GM12878 (cell line): Measurements from ENCODE around the gene ABL1. TPM values are rescaled to one million over a fixed set of nuclear protein-coding genes. Genes with fewer than 3 reads are reported as not detected.

ENCODE experiments used
- ATAC-seq: fragments of 200-7000 bp; cut with Tn5 transposase; 3 replicates; pipeline ENCODE4 v1.9.1; 2020; ENCODE audit warnings: mild to moderate bottlenecking, moderate library complexity
- BruUV-seq: library from RNA; stranded (reverse); fragments of 400-500 nt; replicated peaks from 2 replicates; lab custom pipeline; 2021; lab: Mats Ljungman, UMichigan
- CTCF ChIA-PET: fragments of 300-600 bp; sonication (Branson Sonifier 250); formaldehyde crosslinking; extraction: SDS; loops from one replicate; lab custom pipeline; 2021; ENCODE audit warnings: inconsistent platforms; lab: Yijun Ruan, JAX
- POLR2A ChIA-PET: fragments of 350-600 bp; formaldehyde crosslinking; extraction: SDS; loops from one replicate; lab custom pipeline; 2021; ENCODE audit warnings: inconsistent platforms; lab: Charles Lee
- RAD21 ChIA-PET: fragments of 300-600 bp; sonication (Branson Sonifier 250); formaldehyde crosslinking; loops from one replicate; lab custom pipeline; 2023; ENCODE audit warnings: antibody characterized with exemption; ENCODE audit not compliant: unreplicated experiment; lab: Charles Lee
- SMC1A ChIA-PET: fragments of 300-600 bp; sonication (Branson Sonifier 250); formaldehyde crosslinking; loops from one replicate; lab custom pipeline; 2023; ENCODE audit not compliant: unreplicated experiment, uncharacterized antibody; lab: Charles Lee
- DNase-seq: peaks from one replicate; pipeline ENCODE4 v3.0.0-alpha.2; 2011; ENCODE audit warnings: low read depth, low spot score
- FAIRE-seq: peaks from 3 replicates; lab custom pipeline; 2011; peaks lifted over from hg19 to GRCh38; lab: Jason Lieb, UNC
- H2AFZ ChIP-seq: 2 replicates; pipeline ENCODE4 v1.6.0; 2011; ENCODE audit warnings: low read depth, low read length, control low read depth; ENCODE audit not compliant: control insufficient read depth
- H3K27ac ChIP-seq: 2 replicates; pipeline ENCODE4 v1.5.1; 2011; ENCODE audit warnings: control low read depth; ENCODE audit not compliant: control insufficient read depth, insufficient read depth
- H3K27me3 ChIP-seq, 2 experiments: replicated peaks in 1 of 2; 2 replicates each; pipeline versions ENCODE4 v1.6.0 to v1.6.1; 2011; ENCODE audit warnings: low read length in 1 of 2; ENCODE audit not compliant: control insufficient read depth in 2 of 2, insufficient read depth in 2 of 2
- H3K36me3 ChIP-seq, 2 experiments: 2 replicates each; pipeline ENCODE4 v1.5.1; 2011; ENCODE audit warnings: low read length in 1 of 2; ENCODE audit not compliant: control insufficient read depth in 2 of 2, insufficient read depth in 2 of 2
- H3K4me1 ChIP-seq: 2 replicates; pipeline ENCODE4 v1.6.1; 2011; ENCODE audit warnings: mild to moderate bottlenecking, low read length, moderate library complexity, mixed read lengths; ENCODE audit not compliant: control insufficient read depth, insufficient read depth
- H3K4me2 ChIP-seq: 2 replicates; pipeline ENCODE4 v1.6.0; 2011; ENCODE audit warnings: control low read depth; ENCODE audit not compliant: control insufficient read depth, insufficient read depth
- H3K4me3 ChIP-seq: fragments of 200-600 bp; sonication (generic); 2 replicates; pipeline ENCODE4 v1.5.1; 2016
- H3K79me2 ChIP-seq: 2 replicates; pipeline ENCODE4 v1.6.0; 2011; ENCODE audit warnings: low read length; ENCODE audit not compliant: control insufficient read depth, insufficient read depth
- H3K9ac ChIP-seq: 2 replicates; pipeline ENCODE4 v1.8.0; 2011; ENCODE audit warnings: low read length, control low read depth, mixed read lengths; ENCODE audit not compliant: control insufficient read depth, insufficient read depth
- H3K9me3 ChIP-seq: replicated peaks from 3 replicates; pipeline ENCODE4 v1.5.1; 2011; ENCODE audit warnings: mild to moderate bottlenecking, low read length; ENCODE audit not compliant: control insufficient read depth, insufficient read depth
- H4K20me1 ChIP-seq: 2 replicates; pipeline ENCODE4 v1.6.0; 2011; ENCODE audit not compliant: control insufficient read depth, insufficient read depth
- CBFB ChIP-seq: IDR thresholded peaks from 2 replicates; pipeline ENCODE4 v1.6.1; 2016; ENCODE audit warnings: antibody characterized with exemption, low read depth
- CREM ChIP-seq: IDR thresholded peaks from 2 replicates; pipeline ENCODE4 v1.6.1; 2014; ENCODE audit warnings: antibody characterized with exemption, low read depth
- DPF2 ChIP-seq: fragments of 450-650 bp; IDR thresholded peaks from 2 replicates; pipeline ENCODE4 v1.6.1; 2017; ENCODE audit warnings: mild to moderate bottlenecking
- ESRRA ChIP-seq: IDR thresholded peaks from 2 replicates; pipeline ENCODE4 v1.6.1; 2012; ENCODE audit warnings: mild to moderate bottlenecking, low read length, improper control_type of control experiment
- FOXK2 ChIP-seq: fragments of 450-650 bp; IDR thresholded peaks from 2 replicates; pipeline ENCODE4 v1.6.1; 2017; ENCODE audit warnings: mild to moderate bottlenecking, moderate library complexity
- HCFC1 ChIP-seq: fragments of 150-350 bp; IDR thresholded peaks from 2 replicates; pipeline ENCODE4 v1.6.1; 2014; ENCODE audit warnings: low read length
- KDM1A ChIP-seq: fragments of 200-600 bp; sonication (generic); IDR thresholded peaks from 2 replicates; pipeline ENCODE4 v1.6.1; 2016; ENCODE audit warnings: borderline replicate concordance
- NFIC ChIP-seq: IDR thresholded peaks from 2 replicates; pipeline ENCODE4 v1.6.1; 2012; ENCODE audit warnings: low read depth, mild to moderate bottlenecking, inconsistent platforms, low read length, moderate library complexity
- SMAD1 ChIP-seq: fragments of 450-650 bp; IDR thresholded peaks from 2 replicates; pipeline ENCODE4 v1.6.1; 2018; ENCODE audit warnings: mild to moderate bottlenecking, low read depth; ENCODE audit not compliant: partially characterized antibody
- WGBS: methylation state at CpG from one replicate; pipeline ENCODE4 v1.1.6; 2016; ENCODE audit warnings: low lambda C conversion rate; ENCODE audit not compliant: insufficient replicate concordance, insufficient coverage; ENCODE audit errors: missing lambda C conversion rate; 5-methylcytosine and 5-hydroxymethylcytosine counted together
- in situ Hi-C: fragments of 300-500 bp; cut with MboI; formaldehyde crosslinking; loops from 9 replicates; pipeline ENCODE4 v1.14.3; 2018; ENCODE audit warnings: mixed read lengths
- intact Hi-C: fragments of 100-400 bp; cut with micrococcal nuclease; formaldehyde crosslinking; loops from one replicate; pipeline ENCODE4 v1.14.2; 2022; ENCODE audit not compliant: unreplicated experiment
- polyA plus RNA-seq, 11 experiments: library from polyadenylated mRNA; depleted of rRNA in 4 of 11; unstranded in 6 of 11; stranded (reverse) in 5 of 11; fragments of >200 nt; fragmentation: Nextera tagmentation in 4 of 11; fragmentation: Illumina TruSeq in 1 of 11; extraction: Ambion mirVana in 4 of 11; extraction: Trizol in 1 of 11; gene quantifications; 1 replicate in 1 of 11; 2 replicates in 10 of 11; pipeline versions ENCODE4 v1.2.1 to v1.2.3, GENCODE V29; 2011 to 2016; ENCODE audit warnings: inconsistent platforms in 2 of 11, missing spikeins in 2 of 11, low read depth in 1 of 11
- total RNA-seq, 4 experiments: library from RNA; depleted of rRNA in 3 of 4; stranded (reverse); fragments of >200 nt in 3 of 4; fragmentation: Illumina TruSeq in 1 of 4; extraction: Trizol in 1 of 4; gene quantifications; 2 replicates each; pipeline versions ENCODE4 v1.2.1 to v1.2.3, GENCODE V29; 2013 to 2021
- TF ChIP-seq, protein P1 (sequence below): fragments of 450-650 bp; formaldehyde crosslinking; IDR thresholded peaks from 2 replicates; pipeline ENCODE4 v1.4.0; 2020; ENCODE audit warnings: mild to moderate bottlenecking, moderate library complexity
- TF ChIP-seq, protein P2 (sequence below): fragments of 450-650 bp; IDR thresholded peaks from 2 replicates; pipeline ENCODE4 v1.6.1; 2017; ENCODE audit warnings: mild to moderate bottlenecking, low read depth, inconsistent platforms; ENCODE audit not compliant: poor library complexity, severe bottlenecking
- TF ChIP-seq, protein P3 (sequence below): fragments of 450-650 bp; formaldehyde crosslinking; IDR thresholded peaks from 2 replicates; pipeline ENCODE4 v1.4.0; 2022; ENCODE audit warnings: mild to moderate bottlenecking, moderate library complexity
- TF ChIP-seq, protein P4 (sequence below): fragments of 450-650 bp; conservative IDR thresholded peaks from 2 replicates; pipeline ENCODE4 v1.6.1; 2017; ENCODE audit warnings: mild to moderate bottlenecking, moderate library complexity

The ABL1 gene
- total and polyA plus RNA-seq, 10 of the 15 experiments (the other 5 are each of a cell fraction or from before 2014, with no cell fraction given): 0.79 to 51.5 (median 16.3) TPM

DNA sequence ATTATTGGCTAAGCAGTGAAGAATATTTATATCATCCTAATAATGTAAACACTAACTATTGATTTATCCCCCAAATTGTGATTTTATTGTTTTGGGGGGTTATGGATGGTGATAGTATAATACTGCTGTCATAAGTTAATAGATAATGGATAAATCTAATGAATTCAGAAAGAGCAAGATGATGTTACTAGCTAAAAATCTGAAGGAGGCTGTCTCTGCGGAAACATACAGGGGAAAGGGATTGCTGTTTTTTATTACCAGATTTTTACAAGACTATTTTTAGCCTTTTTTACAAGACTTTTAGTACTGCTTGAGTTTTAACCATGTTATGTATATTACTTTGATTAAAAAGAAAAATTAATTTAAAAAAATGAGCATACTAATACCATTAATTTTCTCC, 5.3 kb upstream of the ABL1 start:
- ATAC-seq: no peak
- FAIRE-seq: no peak
- ChIA-PET CTCF (interaction anchor here (0.6 to 2.6 kb wide), 3 partner anchors 37 to 129 kb away, joined by 3 to 10 read pairs (median 3); no protein-coding TSS in a partner anchor), POLR2A (interaction anchor here (1.0 kb wide), 1 partner anchor 131 kb away, joined by 3 read pairs; no protein-coding TSS in a partner anchor), SMC1A (no interaction called here), RAD21 (interaction anchor here (1.1 kb wide), 1 partner anchor 9 kb away, joined by 4 read pairs; no protein-coding TSS in a partner anchor)
- Histone ChIP-seq H3K36me3 (no peaks in the 10 kb centered on the region), H3K4me1 (peaks cover 3% of the 10 kb centered on the region; the same call in 1 of the 2 replicates), H3K9me3 (peaks cover 3% of the 10 kb centered on the region; the same call in 2 of the 3 replicates), H3K27me3 (no peaks in the 10 kb centered on the region), H4K20me1 (no peaks in the 10 kb centered on the region), H3K4me3 (no peak overlapping the region), H3K27ac (no peak overlapping the region), H3K79me2 (peaks cover 10% of the 10 kb centered on the region), H2AFZ (no peak overlapping the region), H3K4me2 (no peak overlapping the region), H3K9ac (no peak overlapping the region)
- no TSS peak for BruUV-seq
- no peak for TF ChIP-seq CREM
- TF ChIP-seq, protein P1, sequence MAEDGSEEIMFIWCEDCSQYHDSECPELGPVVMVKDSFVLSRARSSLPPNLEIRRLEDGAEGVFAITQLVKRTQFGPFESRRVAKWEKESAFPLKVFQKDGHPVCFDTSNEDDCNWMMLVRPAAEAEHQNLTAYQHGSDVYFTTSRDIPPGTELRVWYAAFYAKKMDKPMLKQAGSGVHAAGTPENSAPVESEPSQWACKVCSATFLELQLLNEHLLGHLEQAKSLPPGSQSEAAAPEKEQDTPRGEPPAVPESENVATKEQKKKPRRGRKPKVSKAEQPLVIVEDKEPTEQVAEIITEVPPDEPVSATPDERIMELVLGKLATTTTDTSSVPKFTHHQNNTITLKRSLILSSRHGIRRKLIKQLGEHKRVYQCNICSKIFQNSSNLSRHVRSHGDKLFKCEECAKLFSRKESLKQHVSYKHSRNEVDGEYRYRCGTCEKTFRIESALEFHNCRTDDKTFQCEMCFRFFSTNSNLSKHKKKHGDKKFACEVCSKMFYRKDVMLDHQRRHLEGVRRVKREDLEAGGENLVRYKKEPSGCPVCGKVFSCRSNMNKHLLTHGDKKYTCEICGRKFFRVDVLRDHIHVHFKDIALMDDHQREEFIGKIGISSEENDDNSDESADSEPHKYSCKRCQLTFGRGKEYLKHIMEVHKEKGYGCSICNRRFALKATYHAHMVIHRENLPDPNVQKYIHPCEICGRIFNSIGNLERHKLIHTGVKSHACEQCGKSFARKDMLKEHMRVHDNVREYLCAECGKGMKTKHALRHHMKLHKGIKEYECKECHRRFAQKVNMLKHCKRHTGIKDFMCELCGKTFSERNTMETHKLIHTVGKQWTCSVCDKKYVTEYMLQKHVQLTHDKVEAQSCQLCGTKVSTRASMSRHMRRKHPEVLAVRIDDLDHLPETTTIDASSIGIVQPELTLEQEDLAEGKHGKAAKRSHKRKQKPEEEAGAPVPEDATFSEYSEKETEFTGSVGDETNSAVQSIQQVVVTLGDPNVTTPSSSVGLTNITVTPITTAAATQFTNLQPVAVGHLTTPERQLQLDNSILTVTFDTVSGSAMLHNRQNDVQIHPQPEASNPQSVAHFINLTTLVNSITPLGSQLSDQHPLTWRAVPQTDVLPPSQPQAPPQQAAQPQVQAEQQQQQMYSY (CRISPR knock-in tag): no peak
- no peak for TF ChIP-seq HCFC1
- no peak for TF ChIP-seq ESRRA
- no peak for TF ChIP-seq FOXK2
- no peak for TF ChIP-seq KDM1A
- TF ChIP-seq SMAD1: no peak
- TF ChIP-seq, protein P2, sequence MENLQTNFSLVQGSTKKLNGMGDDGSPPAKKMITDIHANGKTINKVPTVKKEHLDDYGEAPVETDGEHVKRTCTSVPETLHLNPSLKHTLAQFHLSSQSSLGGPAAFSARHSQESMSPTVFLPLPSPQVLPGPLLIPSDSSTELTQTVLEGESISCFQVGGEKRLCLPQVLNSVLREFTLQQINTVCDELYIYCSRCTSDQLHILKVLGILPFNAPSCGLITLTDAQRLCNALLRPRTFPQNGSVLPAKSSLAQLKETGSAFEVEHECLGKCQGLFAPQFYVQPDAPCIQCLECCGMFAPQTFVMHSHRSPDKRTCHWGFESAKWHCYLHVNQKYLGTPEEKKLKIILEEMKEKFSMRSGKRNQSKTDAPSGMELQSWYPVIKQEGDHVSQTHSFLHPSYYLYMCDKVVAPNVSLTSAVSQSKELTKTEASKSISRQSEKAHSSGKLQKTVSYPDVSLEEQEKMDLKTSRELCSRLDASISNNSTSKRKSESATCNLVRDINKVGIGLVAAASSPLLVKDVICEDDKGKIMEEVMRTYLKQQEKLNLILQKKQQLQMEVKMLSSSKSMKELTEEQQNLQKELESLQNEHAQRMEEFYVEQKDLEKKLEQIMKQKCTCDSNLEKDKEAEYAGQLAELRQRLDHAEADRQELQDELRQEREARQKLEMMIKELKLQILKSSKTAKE: no peak
- TF ChIP-seq, protein P3, sequence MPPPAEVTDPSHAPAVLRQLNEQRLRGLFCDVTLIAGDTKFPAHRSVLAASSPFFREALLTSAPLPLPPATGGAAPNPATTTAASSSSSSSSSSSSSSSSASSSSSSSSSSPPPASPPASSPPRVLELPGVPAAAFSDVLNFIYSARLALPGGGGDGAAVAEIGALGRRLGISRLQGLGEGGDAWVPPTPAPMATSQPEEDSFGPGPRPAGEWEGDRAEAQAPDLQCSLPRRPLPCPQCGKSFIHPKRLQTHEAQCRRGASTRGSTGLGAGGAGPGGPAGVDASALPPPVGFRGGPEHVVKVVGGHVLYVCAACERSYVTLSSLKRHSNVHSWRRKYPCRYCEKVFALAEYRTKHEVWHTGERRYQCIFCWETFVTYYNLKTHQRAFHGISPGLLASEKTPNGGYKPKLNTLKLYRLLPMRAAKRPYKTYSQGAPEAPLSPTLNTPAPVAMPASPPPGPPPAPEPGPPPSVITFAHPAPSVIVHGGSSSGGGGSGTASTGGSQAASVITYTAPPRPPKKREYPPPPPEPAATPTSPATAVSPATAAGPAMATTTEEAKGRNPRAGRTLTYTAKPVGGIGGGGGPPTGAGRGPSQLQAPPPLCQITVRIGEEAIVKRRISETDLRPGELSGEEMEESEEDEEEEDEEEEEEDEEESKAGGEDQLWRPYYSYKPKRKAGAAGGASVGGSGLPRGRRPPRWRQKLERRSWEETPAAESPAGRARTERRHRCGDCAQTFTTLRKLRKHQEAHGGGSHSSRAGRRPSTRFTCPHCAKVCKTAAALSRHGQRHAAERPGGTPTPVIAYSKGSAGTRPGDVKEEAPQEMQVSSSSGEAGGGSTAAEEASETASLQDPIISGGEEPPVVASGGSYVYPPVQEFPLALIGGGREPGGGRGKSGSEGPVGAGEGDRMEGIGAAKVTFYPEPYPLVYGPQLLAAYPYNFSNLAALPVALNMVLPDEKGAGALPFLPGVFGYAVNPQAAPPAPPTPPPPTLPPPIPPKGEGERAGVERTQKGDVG: no peak
- TF ChIP-seq, protein P4, sequence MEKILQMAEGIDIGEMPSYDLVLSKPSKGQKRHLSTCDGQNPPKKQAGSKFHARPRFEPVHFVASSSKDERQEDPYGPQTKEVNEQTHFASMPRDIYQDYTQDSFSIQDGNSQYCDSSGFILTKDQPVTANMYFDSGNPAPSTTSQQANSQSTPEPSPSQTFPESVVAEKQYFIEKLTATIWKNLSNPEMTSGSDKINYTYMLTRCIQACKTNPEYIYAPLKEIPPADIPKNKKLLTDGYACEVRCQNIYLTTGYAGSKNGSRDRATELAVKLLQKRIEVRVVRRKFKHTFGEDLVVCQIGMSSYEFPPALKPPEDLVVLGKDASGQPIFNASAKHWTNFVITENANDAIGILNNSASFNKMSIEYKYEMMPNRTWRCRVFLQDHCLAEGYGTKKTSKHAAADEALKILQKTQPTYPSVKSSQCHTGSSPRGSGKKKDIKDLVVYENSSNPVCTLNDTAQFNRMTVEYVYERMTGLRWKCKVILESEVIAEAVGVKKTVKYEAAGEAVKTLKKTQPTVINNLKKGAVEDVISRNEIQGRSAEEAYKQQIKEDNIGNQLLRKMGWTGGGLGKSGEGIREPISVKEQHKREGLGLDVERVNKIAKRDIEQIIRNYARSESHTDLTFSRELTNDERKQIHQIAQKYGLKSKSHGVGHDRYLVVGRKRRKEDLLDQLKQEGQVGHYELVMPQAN: no peak
- TF ChIP-seq NFIC: no peak
- TF ChIP-seq DPF2: no peak
- no peak for TF ChIP-seq CBFB
- intact Hi-C loops: loop anchor here (10.0 kb wide), 1 partner anchor 115 kb away; no protein-coding TSS in a partner anchor
- WGBS: 100% methylated on average over 1 of the region's 1 CpG
- in situ Hi-C loops: no loop called here
- no peak for DNase-seq
